GM19452 (cell line): ENCODE measurements around the gene RAB3A.
A peak's percentile ranks its signal among the peaks of the same experiment; 100 is the strongest.

Experiments used
- ATAC-seq: cut with Tn5 transposase; IDR thresholded peaks from one replicate; pipeline ENCODE4 v1.9.1; 2021; ENCODE audit not compliant: unreplicated experiment

RAB3A gene

GRCh38 chr19:18152817-18153555 lies 50.9 kb downstream of the RAB3A start, which contains the start of gene PIK3R2:
Gene PIK3R2 (plus strand): TSS chr19:18153163. CDS start chr19:18155880, 2,717 bp downstream.
- peak; percentile 68 for ATAC-seq

DNA sequence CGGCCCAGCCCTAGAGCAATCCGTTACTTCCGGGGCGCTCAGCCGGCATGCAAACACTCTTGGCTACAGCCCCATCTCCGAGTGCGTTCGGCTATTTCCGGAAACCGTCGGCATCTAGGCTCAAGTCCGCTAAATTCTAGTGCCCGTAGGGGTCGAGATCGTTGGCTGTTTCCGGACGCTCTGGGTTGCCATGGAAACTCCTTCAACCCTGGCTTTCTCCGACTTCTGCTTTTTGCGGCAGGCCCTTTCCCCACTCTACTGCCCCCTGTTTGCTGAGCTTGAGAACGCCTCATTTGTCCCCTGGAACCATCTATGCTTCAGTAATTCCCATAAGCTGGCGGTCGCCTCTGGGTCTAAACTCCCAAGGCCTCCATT lies 51.4 kb downstream of the RAB3A start:
- peak; percentile 66 for ATAC-seq

GRCh38 chr19:18150776-18151624 lies 52.8 kb downstream of the RAB3A start:
- no peak for ATAC-seq

DNA sequence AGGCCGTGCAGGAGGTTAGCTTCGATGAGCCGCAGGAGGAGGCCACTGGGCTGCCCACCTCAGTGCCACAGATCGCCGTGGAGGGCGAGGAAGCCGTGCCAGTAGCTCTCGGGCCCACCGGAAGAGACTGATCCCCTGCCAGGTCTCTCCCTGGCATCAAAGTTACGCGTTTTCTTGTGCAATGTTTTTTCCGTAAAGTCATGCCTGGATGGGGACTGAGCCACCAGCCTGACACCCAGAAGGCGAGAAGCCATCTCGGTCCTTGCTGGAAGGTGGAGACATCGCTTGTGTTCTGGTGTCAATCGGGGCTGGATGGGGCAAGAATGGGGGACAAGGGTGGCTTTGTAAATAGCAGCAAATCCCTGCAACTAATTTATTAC lies 54.3 kb downstream of the RAB3A start:
- no peak for ATAC-seq

- no peak for ATAC-seq
Measured at GRCh38 chr19:18147396-18147795, 56.4 kb downstream of the RAB3A start.
